Measurements from ENCODE around the gene TMEM125.

DNA sequence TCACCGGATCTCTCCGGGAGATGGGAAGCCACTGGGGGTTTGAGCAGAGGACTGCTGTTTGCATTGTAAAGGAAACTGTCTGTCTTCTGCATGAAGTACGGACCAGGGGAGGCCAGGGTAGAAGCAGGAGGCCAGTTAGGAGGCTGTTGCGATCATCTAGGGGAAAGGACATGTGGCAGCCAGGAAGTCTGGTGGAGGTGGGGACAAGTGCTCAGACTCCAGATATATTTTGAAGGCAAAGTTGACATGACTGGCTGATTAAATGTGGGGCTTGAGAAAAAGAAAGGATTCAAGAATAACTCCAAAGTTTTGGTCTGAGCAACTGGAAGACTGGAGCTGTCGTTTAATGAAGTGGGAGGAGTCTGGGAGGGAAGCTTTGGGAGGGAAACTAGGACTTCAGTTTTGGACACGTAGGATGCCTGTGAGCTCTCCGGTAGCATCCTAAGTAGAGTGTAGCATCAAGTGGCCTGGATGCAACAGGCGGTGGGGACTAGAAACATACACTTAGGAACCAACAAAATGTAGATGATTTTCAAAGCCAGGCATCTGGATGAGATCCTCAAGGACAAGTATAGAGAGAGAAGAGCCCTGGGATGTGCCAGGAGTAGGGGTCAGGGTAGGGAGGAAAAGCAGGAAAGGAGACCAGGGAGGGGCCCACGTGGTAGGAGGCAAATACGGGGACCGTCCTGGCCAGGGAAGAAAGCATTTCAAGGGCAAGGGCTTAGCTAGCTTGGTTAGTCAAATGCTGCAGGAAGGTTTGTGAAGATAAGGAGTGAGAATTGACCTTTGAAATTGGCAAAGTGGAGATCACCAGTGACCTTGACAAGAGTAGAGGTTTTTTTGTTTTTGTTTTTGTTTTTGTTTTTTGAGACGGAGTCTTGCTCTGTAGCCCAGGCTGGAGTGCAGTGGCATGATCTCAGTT, 19.3 kb downstream of the TMEM125 start:
- no peak for TF ChIP-seq CTCF (conservative IDR thresholded peaks at IDR 0.05; ENCODE audit: low read depth, low read length)
- no peak for TF ChIP-seq POLR2A (IDR thresholded peaks at IDR 0.05; ENCODE audit: low read depth, low read length)
- TF ChIP-seq RFX5 (IDR thresholded peaks at IDR 0.05; ENCODE audit: low read depth, low read length), result no peak
- no peak for TF ChIP-seq RAD21 (IDR thresholded peaks at IDR 0.05; ENCODE audit: low read length)
- TF ChIP-seq, protein P1, sequence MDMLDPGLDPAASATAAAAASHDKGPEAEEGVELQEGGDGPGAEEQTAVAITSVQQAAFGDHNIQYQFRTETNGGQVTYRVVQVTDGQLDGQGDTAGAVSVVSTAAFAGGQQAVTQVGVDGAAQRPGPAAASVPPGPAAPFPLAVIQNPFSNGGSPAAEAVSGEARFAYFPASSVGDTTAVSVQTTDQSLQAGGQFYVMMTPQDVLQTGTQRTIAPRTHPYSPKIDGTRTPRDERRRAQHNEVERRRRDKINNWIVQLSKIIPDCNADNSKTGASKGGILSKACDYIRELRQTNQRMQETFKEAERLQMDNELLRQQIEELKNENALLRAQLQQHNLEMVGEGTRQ (IDR thresholded peaks at IDR 0.05; ENCODE audit: low read depth, low read length), result no peak
- no peak for TF ChIP-seq MXI1 (IDR thresholded peaks at IDR 0.05; ENCODE audit: borderline replicate concordance, low read depth, low read length)
- no peak for TF ChIP-seq CHD1 (IDR thresholded peaks at IDR 0.05; ENCODE audit: low read depth, low read length)
- TF ChIP-seq SMC3 (IDR thresholded peaks at IDR 0.05; ENCODE audit: low read depth, low read length), result no peak
- no peak for TF ChIP-seq CEBPB (IDR thresholded peaks at IDR 0.05; ENCODE audit: low read depth, low read length)
- TF ChIP-seq NFE2L2 (IDR thresholded peaks at IDR 0.05; ENCODE audit: low read depth, low read length), result no peak
- no peak for TF ChIP-seq MAZ (IDR thresholded peaks at IDR 0.05; ENCODE audit: borderline replicate concordance, low read depth, low read length)

Measured in IMR-90 (cell line).